HCT116 (cell line): ENCODE data around the gene SLC35F3. TPM values are rescaled to one million over a fixed set of nuclear protein-coding genes. Genes with fewer than 3 reads are reported as not detected.

Source experiments
- ATAC-seq: fragments of 200-7000 bp; cut with Tn5 transposase; 2 replicates; pipeline ENCODE4 v1.9.1; 2020; ENCODE audit warnings: mild to moderate bottlenecking, moderate library complexity
- BruUV-seq: library from RNA; stranded (reverse); fragments of 400-500 nt; replicated peaks from 2 replicates; lab custom pipeline; 2021; lab: Mats Ljungman, UMichigan
- CTCF ChIA-PET: fragments of 300-600 bp; sonication (Branson Sonifier 250); formaldehyde crosslinking; loops from one replicate; lab custom pipeline; 2021; ENCODE audit warnings: antibody characterized with exemption; lab: Charles Lee
- POLR2A ChIA-PET: fragments of 300-600, 350-600 bp; sonication (Branson Sonifier 250); formaldehyde crosslinking; loops from one replicate; lab custom pipeline; 2021; ENCODE audit warnings: antibody characterized with exemption; lab: Charles Lee
- RAD21 ChIA-PET, 2 experiments: fragments of 300-600 bp; sonication (Branson Sonifier 250); formaldehyde crosslinking; loops; one replicate each; lab custom pipeline; 2023; ENCODE audit warnings: low total read pairs in 2 of 2; ENCODE audit not compliant: uncharacterized antibody in 2 of 2, unreplicated experiment in 2 of 2, low non-redundant PET in 1 of 2; lab: Charles Lee
- DNase-seq: peaks from one replicate; pipeline ENCODE4 v3.0.0-alpha.2; 2010; ENCODE audit warnings: low read depth, low spot score
- H2AFZ ChIP-seq: fragments of 200-600 bp; shearing (Covaris generic), sonication (generic); 2 replicates; pipeline ENCODE4 v1.6.1; 2017; ENCODE audit warnings: low read depth, mixed run types, mixed read lengths, antibody characterized with exemption, low read length; ENCODE audit not compliant: poor library complexity, severe bottlenecking
- H3K27ac ChIP-seq: 2 replicates; pipeline ENCODE4 v1.5.1; 2012; ENCODE audit warnings: low read depth, low read length
- H3K27me3 ChIP-seq: fragments of 200-600 bp; sonication (generic); 2 replicates; pipeline ENCODE4 v1.6.1; 2016; ENCODE audit warnings: mixed run types, low read length, mixed read lengths; ENCODE audit not compliant: insufficient read depth
- H3K36me3 ChIP-seq, 2 experiments: fragments of 200-500 bp in 1 of 2; fragments of 200-600 bp in 1 of 2; sonication (Bioruptor generic) in 1 of 2; sonication (generic) in 1 of 2; 2 replicates each; pipeline versions ENCODE4 v1.5.1 to v1.6.1; 2014 to 2016; ENCODE audit warnings: low read length in 2 of 2, inconsistent platforms in 1 of 2, mixed read lengths in 1 of 2, mixed run types in 1 of 2; ENCODE audit not compliant: insufficient read depth in 2 of 2, control insufficient read depth in 1 of 2
- H3K4me1 ChIP-seq, 2 experiments: fragments of 200-600 bp in 1 of 2; sonication (generic) in 1 of 2; 2 replicates each; pipeline versions ENCODE4 v1.5.1 to v1.6.1; 2012 to 2017; ENCODE audit warnings: low read length in 2 of 2, inconsistent platforms in 1 of 2, mild to moderate bottlenecking in 1 of 2, mixed read lengths in 1 of 2, mixed run types in 1 of 2, moderate library complexity in 1 of 2; ENCODE audit not compliant: insufficient read depth in 2 of 2, control insufficient read depth in 1 of 2
- H3K4me2 ChIP-seq: fragments of 200-600 bp; sonication (generic); 2 replicates; pipeline ENCODE4 v1.6.1; 2017; ENCODE audit warnings: mixed run types, low read length, mixed read lengths
- H3K4me3 ChIP-seq, 2 experiments: fragments of 200-600 bp in 1 of 2; sonication (generic) in 1 of 2; replicated peaks in 1 of 2; 2 replicates each; pipeline ENCODE4 v1.5.1; 2011 to 2016; ENCODE audit warnings: low read length in 2 of 2, control low read depth in 1 of 2, low read depth in 1 of 2, mild to moderate bottlenecking in 1 of 2, mixed read lengths in 1 of 2, mixed run types in 1 of 2
- H3K79me2 ChIP-seq: fragments of 200-600 bp; sonication (generic); 2 replicates; pipeline ENCODE4 v1.6.1; 2017; ENCODE audit warnings: mild to moderate bottlenecking, mixed run types, low read length, moderate library complexity, mixed read lengths; ENCODE audit not compliant: insufficient read depth
- H3K9ac ChIP-seq: fragments of 200-600 bp; sonication (generic); 2 replicates; pipeline ENCODE4 v1.6.1; 2016; ENCODE audit warnings: low read length, mixed read lengths
- H3K9me2 ChIP-seq: fragments of 200-600 bp; sonication (generic), shearing (Covaris generic); 2 replicates; pipeline ENCODE4 v1.6.1; 2017; ENCODE audit warnings: mixed run types, mild to moderate bottlenecking, moderate library complexity; ENCODE audit not compliant: insufficient read depth
- H3K9me3 ChIP-seq, 2 experiments: fragments of 200-500 bp in 1 of 2; fragments of 200-600 bp in 1 of 2; sonication (Bioruptor generic) in 1 of 2; sonication (generic) in 1 of 2; 2 replicates each; pipeline ENCODE4 v1.6.1; 2014 to 2017; ENCODE audit warnings: low read length in 2 of 2, mixed read lengths in 2 of 2, inconsistent platforms in 1 of 2, low read depth in 1 of 2, mild to moderate bottlenecking in 1 of 2, mixed run types in 1 of 2, moderate library complexity in 1 of 2; ENCODE audit not compliant: control insufficient read depth in 1 of 2, insufficient read depth in 1 of 2
- H4K20me1 ChIP-seq: fragments of 200-600 bp; sonication (generic), shearing (Covaris generic); 2 replicates; pipeline ENCODE4 v1.6.1; 2017; ENCODE audit warnings: mixed run types, mild to moderate bottlenecking, moderate library complexity; ENCODE audit not compliant: insufficient read depth
- ATF3 ChIP-seq: IDR thresholded peaks from 2 replicates; pipeline ENCODE4 v1.6.1; 2012
- EGR1 ChIP-seq: IDR thresholded peaks from 2 replicates; pipeline ENCODE4 v1.6.1; 2012; ENCODE audit warnings: low read depth
- ELF1 ChIP-seq: IDR thresholded peaks from 2 replicates; pipeline ENCODE4 v1.6.1; 2012; ENCODE audit warnings: low read depth, borderline replicate concordance
- EZH2 ChIP-seq: fragments of 200-600 bp; sonication (generic); IDR thresholded peaks from 2 replicates; pipeline ENCODE4 v1.6.1; 2017; ENCODE audit warnings: antibody characterized with exemption, mixed run types
- JUND ChIP-seq: IDR thresholded peaks from 2 replicates; pipeline ENCODE4 v1.6.1; 2012
- MAX ChIP-seq: IDR thresholded peaks from 2 replicates; pipeline ENCODE4 v1.6.1; 2012
- POLR2A ChIP-seq: IDR thresholded peaks from 2 replicates; pipeline ENCODE4 v1.7.0; 2011; ENCODE audit warnings: borderline replicate concordance; ENCODE audit not compliant: insufficient read depth, insufficient read length; ENCODE audit errors: extremely low read depth
- SRF ChIP-seq: IDR thresholded peaks from 2 replicates; pipeline ENCODE4 v1.6.1; 2012; ENCODE audit warnings: low read depth
- TCF7L2 ChIP-seq: IDR thresholded peaks from 2 replicates; pipeline ENCODE4 v1.7.0; 2011; ENCODE audit warnings: borderline replicate concordance, inconsistent platforms; ENCODE audit not compliant: insufficient read depth, insufficient read length; ENCODE audit errors: extremely low read depth
- YY1 ChIP-seq: IDR thresholded peaks from 2 replicates; pipeline ENCODE4 v1.6.1; 2011; ENCODE audit warnings: low read length, low read depth, moderate library complexity, mild to moderate bottlenecking; ENCODE audit not compliant: insufficient replicate concordance; ENCODE audit errors: extremely low read depth
- ZBTB33 ChIP-seq: IDR thresholded peaks from 2 replicates; pipeline ENCODE4 v1.6.1; 2011; ENCODE audit warnings: mild to moderate bottlenecking, low read length, moderate library complexity; ENCODE audit not compliant: insufficient replicate concordance; ENCODE audit errors: extremely low read depth
- ZFX ChIP-seq: fragments of 450-650 bp; IDR thresholded peaks from 2 replicates; pipeline ENCODE4 v1.6.1; 2017
- ZNF274 ChIP-seq: fragments of 200-500 bp; sonication (Bioruptor generic); IDR thresholded peaks from 2 replicates; pipeline ENCODE4 v1.6.1; 2014; ENCODE audit warnings: mild to moderate bottlenecking, low read depth, low read length, inconsistent platforms
- intact Hi-C: fragments of 100-400 bp; cut with micrococcal nuclease; formaldehyde crosslinking; loops from 2 replicates; pipeline ENCODE4 v1.10.0; 2022
- total RNA-seq: library from RNA; stranded (reverse); gene quantifications from one replicate; pipeline ENCODE4 v1.2.1, GENCODE V29; 2021; ENCODE audit not compliant: unreplicated experiment

The SLC35F3 gene
- total RNA-seq, 1 experiment from 2014 or later, result 6.4 TPM

- POLR2A ChIA-PET, result no interaction called here
- no TSS peak for BruUV-seq
Measured at GRCh38 chr1:234286206-234286605, 381.7 kb downstream of the SLC35F3 start.

More at GRCh38 chr1:234286206-234286605, 381.7 kb downstream of the SLC35F3 start:
- ATAC-seq, result no peak
- Histone ChIP-seq H3K9ac (no peak overlapping the region), H3K4me3 (no peak overlapping the region), H3K9me2 (no peaks in the 10 kb centered on the region), H2AFZ (no peak overlapping the region), H3K4me2 (no peak overlapping the region), H3K27me3 (no peaks in the 10 kb centered on the region), H3K79me2 (no peaks in the 10 kb centered on the region), H3K9me3 (no peaks in the 10 kb centered on the region), H3K36me3 (no peaks in the 10 kb centered on the region), H3K27ac (no peak overlapping the region), H3K4me1 (no peaks in the 10 kb centered on the region), H4K20me1 (no peaks in the 10 kb centered on the region)
- ChIA-PET RAD21 (no interaction called here), CTCF (no interaction called here)
- TF ChIP-seq ATF3 (no peak), MAX (no peak), YY1 (no peak), ZBTB33 (no peak), JUND (no peak), TCF7L2 (no peak), EZH2 (no peak), POLR2A (no peak), SRF (no peak), ELF1 (no peak), ZFX (no peak), ZNF274 (no peak), EGR1 (no peak)
- no peak for DNase-seq
- intact Hi-C loops, result no loop called here
